Smooth muscle cell (in vitro differentiated cells): Measurements from ENCODE around the gene LONRF2. TPM values are rescaled to one million over a fixed set of nuclear protein-coding genes. Genes with fewer than 3 reads are reported as not detected.

Experiments
- DNase-seq: peaks from one replicate; lab custom pipeline; 2025; ENCODE audit not compliant: unreplicated experiment; lab: John Stamatoyannopoulos, UW
- H2AFZ ChIP-seq: fragments of 200-600 bp; sonication (generic); 2 replicates; pipeline ENCODE4 v1.6.0; 2016; ENCODE audit warnings: antibody characterized with exemption, low read depth, mild to moderate bottlenecking
- H3F3A ChIP-seq: fragments of 200-600 bp; sonication (generic); 2 replicates; pipeline ENCODE4 v1.6.0; 2017; ENCODE audit warnings: antibody characterized with exemption, low read depth
- H3K27ac ChIP-seq: fragments of 200-600 bp; sonication (generic); 2 replicates; pipeline ENCODE4 v1.5.1; 2016; ENCODE audit warnings: low read depth, mild to moderate bottlenecking
- H3K27me3 ChIP-seq: fragments of 200-600 bp; sonication (generic); 2 replicates; pipeline ENCODE4 v1.6.1; 2016; ENCODE audit warnings: low read depth, mild to moderate bottlenecking
- H3K36me3 ChIP-seq: fragments of 200-600 bp; sonication (generic); 2 replicates; pipeline ENCODE4 v1.5.1; 2016; ENCODE audit warnings: low read depth
- H3K4me1 ChIP-seq: fragments of 200-600 bp; sonication (generic); 2 replicates; pipeline ENCODE4 v1.5.1; 2016; ENCODE audit warnings: low read depth
- H3K4me2 ChIP-seq: fragments of 200-600 bp; sonication (generic); 2 replicates; pipeline ENCODE4 v1.6.0; 2016; ENCODE audit warnings: mild to moderate bottlenecking
- H3K4me3 ChIP-seq: fragments of 200-600 bp; sonication (generic); 2 replicates; pipeline ENCODE4 v1.5.1; 2016; ENCODE audit warnings: mild to moderate bottlenecking
- H3K79me2 ChIP-seq: fragments of 200-600 bp; sonication (generic); 2 replicates; pipeline ENCODE4 v1.6.0; 2016; ENCODE audit warnings: low read depth, mild to moderate bottlenecking
- H3K9ac ChIP-seq: fragments of 200-600 bp; sonication (generic); 2 replicates; pipeline ENCODE4 v1.6.0; 2016; ENCODE audit warnings: low read depth
- H3K9me3 ChIP-seq: fragments of 200-600 bp; sonication (generic); replicated peaks from 2 replicates; pipeline ENCODE4 v1.5.1; 2016; ENCODE audit warnings: low read depth
- H4K20me1 ChIP-seq: fragments of 200-600 bp; sonication (generic); 2 replicates; pipeline ENCODE4 v1.6.0; 2016; ENCODE audit warnings: low read depth
- CTCF ChIP-seq: fragments of 200-600 bp; sonication (generic); IDR thresholded peaks from 2 replicates; pipeline ENCODE4 v1.5.1; 2017; ENCODE audit warnings: borderline replicate concordance, mild to moderate bottlenecking, antibody characterized with exemption; ENCODE audit not compliant: insufficient read depth, poor library complexity, severe bottlenecking
- WGBS: methylation state at CpG from one replicate; pipeline ENCODE4 v1.1.7; 2016; ENCODE audit warnings: low lambda C conversion rate; 5-methylcytosine and 5-hydroxymethylcytosine counted together
- polyA plus RNA-seq: library from polyadenylated mRNA; unstranded; fragments of >200 nt; fragmentation: Nextera tagmentation; extraction: Ambion mirVana; gene quantifications from 2 replicates; pipeline ENCODE4 v1.2.1, GENCODE V29; 2016
- total RNA-seq: library from RNA; depleted of rRNA; stranded (reverse); fragments of >200 nt; gene quantifications from 2 replicates; pipeline ENCODE4 v1.2.3, GENCODE V29; 2014

Gene LONRF2
- total and polyA plus RNA-seq, 2 experiments from 2014 or later = 0.06 to 1.4 TPM

DNA sequence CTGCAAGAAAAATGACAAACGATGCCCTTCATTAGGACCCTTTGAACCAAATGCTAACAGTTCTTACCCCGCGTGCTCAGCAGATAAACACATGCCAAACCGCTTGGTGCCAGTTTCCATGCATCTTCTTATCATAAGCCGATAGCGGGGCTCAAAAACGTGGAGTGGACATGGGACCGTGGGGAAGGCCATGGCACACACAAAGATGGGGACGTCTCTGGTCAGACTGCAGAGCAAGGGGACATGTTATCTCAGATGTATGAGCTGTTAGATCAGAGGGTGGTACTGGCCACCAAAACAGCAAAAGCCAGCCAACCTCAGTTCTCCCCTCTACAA lies 28.2 kb downstream of the LONRF2 start:
- peak overlapping the region; percentile 99 for H3K27ac ChIP-seq
- no peak overlapping the region for H3K4me2 ChIP-seq
- WGBS = 89% methylated on average over 9 of the region's 9 CpGs
- H3K4me3 ChIP-seq = no peak overlapping the region
- no peaks in the 10 kb centered on the region for H4K20me1 ChIP-seq
- peaks cover 10% of the 10 kb centered on the region for H3F3A ChIP-seq
- no peak for TF ChIP-seq CTCF
- no peaks in the 10 kb centered on the region for H3K36me3 ChIP-seq
- H3K27me3 ChIP-seq = no peaks in the 10 kb centered on the region
- H3K4me1 ChIP-seq = peaks cover 13% of the 10 kb centered on the region
- no peak overlapping the region for H2AFZ ChIP-seq
- no peak overlapping the region for H3K9ac ChIP-seq
- no peaks in the 10 kb centered on the region for H3K9me3 ChIP-seq
- DNase-seq = no peak
- H3K79me2 ChIP-seq = no peaks in the 10 kb centered on the region

DNA sequence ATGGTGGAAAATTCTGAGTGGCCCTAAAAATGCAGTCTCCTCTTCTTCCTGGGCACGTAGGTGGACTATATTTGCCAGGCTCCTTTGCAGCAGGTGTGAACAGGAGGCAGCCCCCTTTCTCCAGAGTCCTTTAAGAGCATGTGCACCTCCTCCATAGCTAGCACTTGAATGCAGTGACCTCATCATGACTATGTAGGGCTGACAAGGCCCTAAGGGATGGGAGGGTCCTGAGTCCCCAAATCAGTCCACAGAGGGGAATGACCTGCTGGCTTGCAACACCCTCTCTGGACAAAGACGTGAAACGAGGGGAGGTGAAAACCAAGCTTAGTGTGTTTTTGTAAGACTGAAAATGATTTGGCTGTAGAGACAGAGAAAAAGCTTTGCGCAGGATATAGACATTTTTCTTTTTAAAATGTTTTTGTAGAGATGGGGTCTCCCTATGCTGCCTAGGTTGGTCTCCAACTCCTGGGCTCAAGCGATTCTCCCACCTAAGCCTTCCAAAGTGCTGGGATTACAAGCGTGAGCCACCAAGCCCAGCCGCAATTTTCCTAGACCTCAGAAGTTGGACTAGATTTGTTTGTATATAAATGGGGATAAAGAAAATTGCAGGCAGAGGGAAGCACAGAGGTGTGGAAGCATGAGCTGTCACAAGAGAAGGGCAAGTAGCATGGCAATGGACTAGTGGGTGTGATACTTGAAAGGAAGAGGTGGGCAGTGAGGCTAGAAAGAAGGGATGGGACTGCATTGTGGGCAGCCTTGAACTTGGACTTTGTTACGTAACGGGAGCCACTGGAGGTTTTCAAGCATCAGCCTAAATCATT lies 28.8 kb downstream of the LONRF2 start:
- H3K4me2 ChIP-seq = peak overlapping the region; percentile 80
- no peak overlapping the region for H3K4me3 ChIP-seq
- no peak overlapping the region for H2AFZ ChIP-seq
- no peak for DNase-seq
- no peaks in the 10 kb centered on the region for H3K36me3 ChIP-seq
- no peak for TF ChIP-seq CTCF
- H3K9ac ChIP-seq = peak overlapping the region; percentile 84
- H4K20me1 ChIP-seq = no peaks in the 10 kb centered on the region
- no peaks in the 10 kb centered on the region for H3K27me3 ChIP-seq
- H3K79me2 ChIP-seq = no peaks in the 10 kb centered on the region
- H3F3A ChIP-seq = peaks cover 10% of the 10 kb centered on the region
- 80% methylated on average over 9 of the region's 9 CpGs for WGBS
- H3K4me1 ChIP-seq = peaks cover 13% of the 10 kb centered on the region
- no peaks in the 10 kb centered on the region for H3K9me3 ChIP-seq
- H3K27ac ChIP-seq = peak overlapping the region; percentile 99

GRCh38 chr2:100292022-100292580 lies 30.2 kb downstream of the LONRF2 start:
- Histone ChIP-seq H3K4me2 (peak overlapping the region; percentile 80), H3K36me3 (no peaks in the 10 kb centered on the region), H3K79me2 (no peaks in the 10 kb centered on the region), H3K4me1 (peaks cover 13% of the 10 kb centered on the region), H3K27me3 (no peaks in the 10 kb centered on the region), H3F3A (peaks cover 10% of the 10 kb centered on the region), H3K4me3 (no peak overlapping the region), H3K9ac (peak overlapping the region; percentile 97), H4K20me1 (no peaks in the 10 kb centered on the region), H2AFZ (no peak overlapping the region), H3K9me3 (no peaks in the 10 kb centered on the region), H3K27ac (peak overlapping the region; percentile 99)
- 10% methylated on average over 4 of the region's 4 CpGs for WGBS
- TF ChIP-seq CTCF = no peak
- peak; percentile 10 for DNase-seq
